Loucy (cell line): ENCODE data around the gene RAB31.

ENCODE experiments used
- H2AFZ ChIP-seq: fragments of 200-600 bp; sonication (generic); 2 replicates; pipeline ENCODE4 v1.6.0; 2016; ENCODE audit warnings: antibody characterized with exemption, mild to moderate bottlenecking, low read length, moderate library complexity
- H3F3A ChIP-seq: fragments of 200-600 bp; 2 replicates; pipeline ENCODE4 v1.6.0; 2016; ENCODE audit warnings: antibody characterized with exemption, low read depth, mild to moderate bottlenecking
- H3K27me3 ChIP-seq: fragments of 200-600 bp; sonication (generic); 2 replicates; pipeline ENCODE4 v1.6.1; 2014; ENCODE audit warnings: low read length, mild to moderate bottlenecking; ENCODE audit not compliant: insufficient read depth, poor library complexity, severe bottlenecking
- H3K36me3 ChIP-seq: fragments of 200-600 bp; sonication (generic); 2 replicates; pipeline ENCODE4 v1.6.1; 2016; ENCODE audit warnings: low read length; ENCODE audit not compliant: insufficient read depth
- H3K4me1 ChIP-seq: fragments of 200-600 bp; sonication (generic); 2 replicates; pipeline ENCODE4 v1.5.1; 2014; ENCODE audit warnings: low read length, mild to moderate bottlenecking; ENCODE audit not compliant: insufficient read depth, poor library complexity, severe bottlenecking
- H3K4me2 ChIP-seq: fragments of 200-600 bp; sonication (generic); 2 replicates; pipeline ENCODE4 v1.6.0; 2014; ENCODE audit warnings: antibody characterized with exemption, low read length, low read depth, mild to moderate bottlenecking; ENCODE audit not compliant: poor library complexity, severe bottlenecking
- H3K4me3 ChIP-seq: fragments of 200-600 bp; sonication (generic); 2 replicates; pipeline ENCODE4 v1.5.1; 2014; ENCODE audit warnings: low read length, mild to moderate bottlenecking, mixed read lengths; ENCODE audit not compliant: poor library complexity, severe bottlenecking
- H3K79me2 ChIP-seq: fragments of 200-600 bp; sonication (generic); 2 replicates; pipeline ENCODE4 v1.6.1; 2014; ENCODE audit warnings: low read length; ENCODE audit not compliant: insufficient read depth
- H3K9ac ChIP-seq: fragments of 200-600 bp; sonication (generic); 2 replicates; pipeline ENCODE4 v1.6.0; 2014; ENCODE audit warnings: mild to moderate bottlenecking, low read depth, low read length, moderate library complexity; ENCODE audit not compliant: poor library complexity, severe bottlenecking
- H3K9me2 ChIP-seq: fragments of 200-600 bp; sonication (generic); replicated peaks from 2 replicates; pipeline ENCODE4 v1.6.1; 2016; ENCODE audit warnings: low read depth, low read length, mixed read lengths
- H3K9me3 ChIP-seq: fragments of 200-600 bp; sonication (generic); 2 replicates; pipeline ENCODE4 v1.6.1; 2014; ENCODE audit warnings: mild to moderate bottlenecking, antibody characterized with exemption, low read length, low read depth; ENCODE audit not compliant: insufficient read depth
- H4K20me1 ChIP-seq: fragments of 200-600 bp; sonication (generic); 2 replicates; pipeline ENCODE4 v1.6.0; 2014; ENCODE audit warnings: antibody characterized with exemption, low read length, mild to moderate bottlenecking; ENCODE audit not compliant: insufficient read depth, poor library complexity, severe bottlenecking
- CTCF ChIP-seq: fragments of 200-600 bp; sonication (generic); conservative IDR thresholded peaks from 2 replicates; pipeline ENCODE4 v1.5.1; 2014; ENCODE audit warnings: mild to moderate bottlenecking, antibody characterized with exemption, low read length
- EZH2phosphoT487 ChIP-seq: fragments of 200-600 bp; IDR thresholded peaks from 2 replicates; pipeline ENCODE4 v1.6.1; 2018; ENCODE audit warnings: antibody characterized with exemption, mild to moderate bottlenecking, moderate library complexity, borderline replicate concordance

RAB31 gene

DNA sequence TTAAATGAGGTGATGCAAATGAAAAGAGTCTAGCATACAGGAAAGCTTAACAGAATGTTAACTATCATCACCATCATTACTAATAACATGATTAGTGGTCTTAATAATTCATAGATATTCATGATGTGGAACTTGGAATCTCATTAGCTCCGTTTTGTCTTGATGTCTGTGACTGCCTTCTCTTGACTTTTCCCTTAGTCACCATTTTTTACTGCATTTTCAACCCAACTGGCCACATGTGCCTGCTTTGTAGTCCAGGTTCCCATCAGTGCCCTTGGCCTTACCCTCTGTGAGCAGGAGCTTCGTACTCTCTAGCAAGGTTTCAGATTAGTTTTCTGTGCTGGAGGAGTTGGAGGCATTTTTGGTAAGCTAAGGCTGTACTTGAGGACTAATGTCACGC, 47.0 kb downstream of the RAB31 start:
- no peaks in the 10 kb centered on the region for H3K9me2 ChIP-seq
- no peaks in the 10 kb centered on the region for H3K9me3 ChIP-seq
- H3K36me3 ChIP-seq: no peaks in the 10 kb centered on the region
- no peak overlapping the region for H3K4me2 ChIP-seq
- H2AFZ ChIP-seq: no peak overlapping the region
- H3K27me3 ChIP-seq: no peaks in the 10 kb centered on the region
- no peaks in the 10 kb centered on the region for H3F3A ChIP-seq
- H3K4me1 ChIP-seq: peaks cover 8% of the 10 kb centered on the region
- no peak overlapping the region for H3K4me3 ChIP-seq
- H3K9ac ChIP-seq: no peak overlapping the region
- TF ChIP-seq CTCF (no peak), EZH2phosphoT487 (no peak)
- H3K79me2 ChIP-seq: no peaks in the 10 kb centered on the region
- H4K20me1 ChIP-seq: no peaks in the 10 kb centered on the region

DNA sequence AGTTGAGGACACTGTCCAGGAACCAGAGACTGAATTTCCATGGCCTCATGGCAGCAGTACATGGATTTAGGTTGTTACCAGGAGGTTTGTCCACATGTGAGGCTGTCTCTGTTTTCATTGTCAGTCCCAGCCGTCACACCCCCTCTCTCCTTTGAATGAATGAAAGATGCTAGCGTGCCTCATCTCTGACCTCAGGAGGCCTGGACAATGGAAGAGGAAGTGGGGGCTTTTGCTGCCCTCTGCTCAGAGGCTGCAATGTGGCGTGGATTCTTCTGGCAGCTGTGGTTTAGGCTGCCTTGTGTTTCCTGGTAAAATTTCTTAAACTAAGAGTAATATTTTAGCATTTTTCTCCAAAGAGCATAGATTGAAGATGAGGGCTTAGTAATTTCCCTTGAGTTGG, 47.5 kb downstream of the RAB31 start:
- Histone ChIP-seq H3K4me1 (peaks cover 8% of the 10 kb centered on the region), H4K20me1 (no peaks in the 10 kb centered on the region), H3K36me3 (no peaks in the 10 kb centered on the region), H3K4me3 (no peak overlapping the region), H3K9me3 (no peaks in the 10 kb centered on the region), H3F3A (no peaks in the 10 kb centered on the region), H3K79me2 (no peaks in the 10 kb centered on the region), H3K27me3 (no peaks in the 10 kb centered on the region), H3K4me2 (no peak overlapping the region), H3K9me2 (no peaks in the 10 kb centered on the region), H2AFZ (no peak overlapping the region), H3K9ac (no peak overlapping the region)
- TF ChIP-seq EZH2phosphoT487 (no peak), CTCF (no peak)

- Histone ChIP-seq H3K4me2 (no peak overlapping the region), H3K9me3 (no peaks in the 10 kb centered on the region), H3K4me3 (no peak overlapping the region), H3F3A (no peaks in the 10 kb centered on the region), H3K9ac (no peak overlapping the region), H3K9me2 (no peaks in the 10 kb centered on the region), H3K27me3 (no peaks in the 10 kb centered on the region), H3K4me1 (peaks cover 8% of the 10 kb centered on the region), H4K20me1 (no peaks in the 10 kb centered on the region), H3K36me3 (no peaks in the 10 kb centered on the region), H3K79me2 (no peaks in the 10 kb centered on the region), H2AFZ (no peak overlapping the region)
- TF ChIP-seq EZH2phosphoT487: no peak
- TF ChIP-seq CTCF: no peak
These were observed 48.3 kb downstream of the RAB31 start for GRCh38 chr18:9756271-9756932.
